HEK293 (cell line): ENCODE results near the gene CCR9.

ENCODE experiments used
- CTCF ChIA-PET: fragments of 350-600 bp; formaldehyde crosslinking; extraction: SDS; loops from one replicate; lab custom pipeline; 2021; ENCODE audit warnings: antibody characterized with exemption; lab: Yijun Ruan, JAX
- POLR2A ChIA-PET: fragments of 300-600 bp; formaldehyde crosslinking; extraction: SDS; loops from one replicate; lab custom pipeline; 2020; ENCODE audit warnings: antibody characterized with exemption, inconsistent platforms; lab: Yijun Ruan, JAX
- H3K27ac ChIP-seq: fragments of 200-500 bp; sonication (Bioruptor generic); 2 replicates; pipeline ENCODE4 v1.5.1; 2014; ENCODE audit warnings: low read depth, low read length, control low read depth, inconsistent platforms; ENCODE audit errors: extremely low read depth
- H3K36me3 ChIP-seq, 2 experiments: fragments of 200-500 bp in 1 of 2; sonication (Bioruptor generic) in 1 of 2; 1 replicate in 1 of 2; 2 replicates in 1 of 2; pipeline ENCODE4 v1.5.1; 2014 to 2017; ENCODE audit warnings: inconsistent platforms in 2 of 2, low read length in 2 of 2; ENCODE audit not compliant: control insufficient read depth in 2 of 2, insufficient read depth in 1 of 2
- H3K4me1 ChIP-seq: fragments of 200-500 bp; sonication (Bioruptor generic); 2 replicates; pipeline ENCODE4 v1.5.1; 2014; ENCODE audit warnings: mild to moderate bottlenecking, low read length, inconsistent platforms; ENCODE audit not compliant: control insufficient read depth, insufficient read depth
- H3K4me3 ChIP-seq: 2 replicates; pipeline ENCODE4 v1.5.1; 2011; ENCODE audit warnings: low read depth, mild to moderate bottlenecking, control low read depth, low read length, moderate library complexity
- H3K9me3 ChIP-seq: fragments of 200-500 bp; sonication (Bioruptor generic); 2 replicates; pipeline ENCODE4 v1.5.1; 2014; ENCODE audit warnings: low read depth, low read length, inconsistent platforms; ENCODE audit not compliant: control insufficient read depth, insufficient read depth
- AEBP2 ChIP-seq: fragments of 450-650 bp; formaldehyde crosslinking; IDR thresholded peaks from 2 replicates; pipeline ENCODE4 v1.5.1; 2016; ENCODE audit warnings: missing biosample characterization, missing genetic modification characterization, borderline replicate concordance
- HIC1 ChIP-seq: fragments of 450-650 bp; formaldehyde crosslinking; IDR thresholded peaks from 2 replicates; pipeline ENCODE4 v1.5.1; 2016; ENCODE audit warnings: missing biosample characterization, missing genetic modification characterization
- HOXC10 ChIP-seq: sonication (generic); formaldehyde crosslinking; IDR thresholded peaks from 2 replicates; pipeline ENCODE4 v1.8.1; 2023; ENCODE audit warnings: mild to moderate bottlenecking, missing genetic modification reagents
- MYNN ChIP-seq: fragments of 450-650 bp; formaldehyde crosslinking; IDR thresholded peaks from 2 replicates; pipeline ENCODE4 v1.5.1; 2016; ENCODE audit warnings: missing biosample characterization, missing genetic modification characterization, borderline replicate concordance
- PRDM4 ChIP-seq: fragments of 450-650 bp; formaldehyde crosslinking; IDR thresholded peaks from 2 replicates; pipeline ENCODE4 v1.5.1; 2017; ENCODE audit warnings: missing biosample characterization, missing genetic modification characterization
- REST ChIP-seq: fragments of 450-650 bp; formaldehyde crosslinking; IDR thresholded peaks from 2 replicates; pipeline ENCODE4 v1.5.1; 2016; ENCODE audit warnings: missing biosample characterization, missing genetic modification characterization
- SP3 ChIP-seq: fragments of 450-650 bp; formaldehyde crosslinking; IDR thresholded peaks from 2 replicates; pipeline ENCODE4 v1.5.1; 2016; ENCODE audit warnings: missing biosample characterization, missing genetic modification characterization
- YY1 ChIP-seq: fragments of 450-650 bp; formaldehyde crosslinking; IDR thresholded peaks from 2 replicates; pipeline ENCODE4 v1.5.1; 2018; ENCODE audit warnings: missing biosample characterization, missing genetic modification characterization
- ZBTB1 ChIP-seq: fragments of 450-650 bp; formaldehyde crosslinking; IDR thresholded peaks from 2 replicates; pipeline ENCODE4 v1.5.1; 2016; ENCODE audit warnings: missing biosample characterization, missing genetic modification characterization
- ZFP37 ChIP-seq: fragments of 450-650 bp; formaldehyde crosslinking; IDR thresholded peaks from 2 replicates; pipeline ENCODE4 v1.5.1; 2016; ENCODE audit warnings: missing biosample characterization, missing genetic modification characterization
- ZNF214 ChIP-seq: fragments of 450-650 bp; formaldehyde crosslinking; IDR thresholded peaks from 2 replicates; pipeline ENCODE4 v1.5.1; 2017; ENCODE audit warnings: missing biosample characterization, mild to moderate bottlenecking, missing genetic modification characterization, borderline replicate concordance
- ZNF24 ChIP-seq: fragments of 450-650 bp; formaldehyde crosslinking; IDR thresholded peaks from 2 replicates; pipeline ENCODE4 v1.5.1; 2016; ENCODE audit warnings: missing biosample characterization, missing genetic modification characterization
- ZNF324 ChIP-seq: fragments of 450-650 bp; formaldehyde crosslinking; IDR thresholded peaks from 2 replicates; pipeline ENCODE4 v1.5.1; 2016; ENCODE audit warnings: missing biosample characterization, missing genetic modification characterization
- ZNF37A ChIP-seq: fragments of 450-650 bp; IDR thresholded peaks from 2 replicates; pipeline ENCODE4 v1.5.1; 2018; ENCODE audit warnings: missing biosample characterization, missing genetic modification characterization
- ZNF426 ChIP-seq: fragments of 450-650 bp; formaldehyde crosslinking; IDR thresholded peaks from 2 replicates; pipeline ENCODE4 v1.5.1; 2017; ENCODE audit warnings: missing biosample characterization, missing genetic modification characterization, mild to moderate bottlenecking, inconsistent platforms, moderate library complexity
- ZNF449 ChIP-seq: fragments of 450-650 bp; formaldehyde crosslinking; IDR thresholded peaks from 2 replicates; pipeline ENCODE4 v1.5.1; 2017; ENCODE audit warnings: missing biosample characterization, mild to moderate bottlenecking, missing genetic modification characterization, moderate library complexity
- ZNF530 ChIP-seq: fragments of 450-650 bp; formaldehyde crosslinking; IDR thresholded peaks from 2 replicates; pipeline ENCODE4 v1.5.1; 2016; ENCODE audit warnings: low read depth, missing biosample characterization, missing genetic modification characterization
- ZNF561 ChIP-seq: fragments of 450-650 bp; IDR thresholded peaks from 2 replicates; pipeline ENCODE4 v1.5.1; 2018; ENCODE audit warnings: missing biosample characterization, missing genetic modification characterization, borderline replicate concordance
- ZNF677 ChIP-seq: fragments of 450-650 bp; IDR thresholded peaks from 2 replicates; pipeline ENCODE4 v1.5.0; 2018; ENCODE audit warnings: missing biosample characterization, mild to moderate bottlenecking, missing genetic modification characterization, moderate library complexity
- ZNF777 ChIP-seq: fragments of 450-650 bp; formaldehyde crosslinking; IDR thresholded peaks from 2 replicates; pipeline ENCODE4 v1.5.1; 2017; ENCODE audit warnings: missing biosample characterization, missing genetic modification characterization, borderline replicate concordance
- ZNF843 ChIP-seq: fragments of 450-650 bp; formaldehyde crosslinking; IDR thresholded peaks from 2 replicates; pipeline ENCODE4 v1.5.1; 2016; ENCODE audit warnings: missing biosample characterization, missing genetic modification characterization

The CCR9 gene

GRCh38 chr3:45931496-45931895 is 45.2 kb downstream of the CCR9 start (continued):
- TF ChIP-seq AEBP2 (tag by site-specific recombination): no peak
- no peak for TF ChIP-seq SP3 (tag by site-specific recombination)
- no peak for TF ChIP-seq ZNF24 (tag by site-specific recombination)
- TF ChIP-seq ZBTB1: no peak
- TF ChIP-seq HIC1 (tag by site-specific recombination): no peak

GRCh38 chr3:45932112-45932511 is 45.8 kb downstream of the CCR9 start:
- CTCF ChIA-PET: interaction anchor here (0.7 to 1.5 kb wide), 4 partner anchors 22 to 272 kb away, joined by 3 to 4 read pairs (median 4); no protein-coding TSS in a partner anchor
- H3K4me3 ChIP-seq: no peak overlapping the region
- H3K27ac ChIP-seq: no peak overlapping the region
- POLR2A ChIA-PET: no interaction called here
- H3K36me3 ChIP-seq: peaks cover 0 to 97% of the 10 kb centered on the region in 2 experiments; a peak in 1 of 3 replicates
- TF ChIP-seq ZNF677 (tag by site-specific recombination) (no peak), ZFP37 (no peak), REST (tag by site-specific recombination) (no peak), ZNF843 (tag by site-specific recombination) (no peak), ZNF426 (tag by site-specific recombination) (no peak), ZNF214 (tag by site-specific recombination) (no peak), YY1 (tag by site-specific recombination) (no peak), PRDM4 (tag by site-specific recombination) (no peak), MYNN (tag by site-specific recombination) (no peak), ZNF324 (tag by site-specific recombination) (no peak), ZNF449 (tag by site-specific recombination) (no peak), HOXC10 (CRISPR knock-in tag) (no peak), ZNF530 (no peak), ZNF777 (tag by site-specific recombination) (no peak), ZNF561 (no peak), ZNF37A (no peak)
- TF ChIP-seq, all 188 proteins: peak for 0
- no peaks in the 10 kb centered on the region for H3K4me1 ChIP-seq
- no peaks in the 10 kb centered on the region for H3K9me3 ChIP-seq
